Effector memory CD4-positive, alpha-beta T cell (primary cell): ENCODE measurements around the gene RFX1.
"Not testable (repeated sequence)": the region's sequence is repeated elsewhere in the genome, so short reads cannot be mapped to it uniquely, and the experiment has no call there.

Experiments used
- DNase-seq, 3 donors: peaks; one replicate each; pipeline ENCODE4 v3.0.0-alpha.2; 2020
- H3K27ac ChIP-seq: 2 replicates; pipeline ENCODE4 v1.7.0; 2013; ENCODE audit warnings: mild to moderate bottlenecking, low read length, moderate library complexity; ENCODE audit not compliant: insufficient read depth, poor library complexity, severe bottlenecking
- H3K27me3 ChIP-seq: replicated peaks from 2 replicates; pipeline ENCODE4 v1.7.0; 2013; ENCODE audit warnings: mild to moderate bottlenecking, low read length; ENCODE audit not compliant: insufficient read depth, control insufficient read depth, poor library complexity, severe bottlenecking
- H3K36me3 ChIP-seq: 2 replicates; pipeline ENCODE4 v1.7.0; 2013; ENCODE audit warnings: mild to moderate bottlenecking, low read length, moderate library complexity; ENCODE audit not compliant: control insufficient read depth, insufficient read depth
- H3K4me1 ChIP-seq: 2 replicates; pipeline ENCODE4 v1.7.0; 2013; ENCODE audit warnings: low read length, mild to moderate bottlenecking; ENCODE audit not compliant: control insufficient read depth, insufficient read depth, poor library complexity, severe bottlenecking
- H3K4me3 ChIP-seq: 2 replicates; pipeline ENCODE4 v1.7.0; 2013; ENCODE audit warnings: low read length, low read depth, mild to moderate bottlenecking; ENCODE audit not compliant: insufficient read depth, poor library complexity, severe bottlenecking
- H3K9me3 ChIP-seq: 2 replicates; pipeline ENCODE4 v1.7.0; 2013; ENCODE audit warnings: mild to moderate bottlenecking, low read length, moderate library complexity; ENCODE audit not compliant: control insufficient read depth
- total RNA-seq, 3 donors: gene quantifications; one replicate each; lab custom pipeline; 2026; lab: John Stamatoyannopoulos, UW

Gene RFX1
- total RNA-seq: 25.8 to 34.1 (median 29.8) reads per million in 3 donors

- peak within 1 kb of the TSS; percentile 66 for H3K4me3 ChIP-seq
- H3K27me3 ChIP-seq: no peaks in the 10 kb centered on the region
- peak; percentile 100 for DNase-seq
- H3K4me1 ChIP-seq: peaks cover 33% of the 10 kb centered on the region
- H3K36me3 ChIP-seq: no peaks in the 10 kb centered on the region
- no peaks in the 10 kb centered on the region for H3K9me3 ChIP-seq
- H3K27ac ChIP-seq: peak within 1 kb of the TSS; percentile 100
Observed at GRCh38 chr19:14006085-14006765, at the start of gene RFX1. RFX1 (minus strand) TSS chr19:14006320; CDS start chr19:13993843, 12,477 bp downstream.

GRCh38 chr19:14055396-14055795 is 49.3 kb upstream of the RFX1 start:
- Histone ChIP-seq H3K4me1 (peaks cover 20% of the 10 kb centered on the region), H3K36me3 (peaks cover 26% of the 10 kb centered on the region), H3K27me3 (peaks cover 13% of the 10 kb centered on the region), H3K4me3 (no peak overlapping the region), H3K27ac (no peak overlapping the region), H3K9me3 (no peaks in the 10 kb centered on the region)
- DNase-seq: no peak

DNA sequence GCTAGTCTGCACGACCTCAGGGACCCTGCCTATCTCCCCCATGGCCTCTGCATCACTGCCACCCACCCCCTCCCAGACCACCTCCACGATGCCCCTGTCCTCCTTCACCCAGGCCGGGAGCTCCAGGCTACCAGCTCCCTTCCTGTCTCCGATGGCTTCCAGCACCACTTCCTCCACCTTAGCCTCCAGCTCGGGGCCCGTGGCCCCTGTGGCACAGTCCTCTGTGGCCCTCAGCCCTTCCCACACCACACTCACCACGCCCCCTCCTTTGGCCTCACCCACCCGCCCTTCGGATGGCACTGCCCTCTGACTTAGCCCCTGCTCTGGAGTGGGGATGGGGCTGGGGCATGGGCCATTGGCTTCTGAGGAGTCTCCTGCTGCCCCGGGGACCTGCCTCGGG is 48.6 kb upstream of the RFX1 start:
- H3K4me1 ChIP-seq: peaks cover 20% of the 10 kb centered on the region
- no peak for DNase-seq
- peaks cover 11% of the 10 kb centered on the region for H3K27me3 ChIP-seq
- no peak overlapping the region for H3K4me3 ChIP-seq
- no peak overlapping the region for H3K27ac ChIP-seq
- peaks cover 33% of the 10 kb centered on the region for H3K36me3 ChIP-seq
- H3K9me3 ChIP-seq: no peaks in the 10 kb centered on the region

DNA sequence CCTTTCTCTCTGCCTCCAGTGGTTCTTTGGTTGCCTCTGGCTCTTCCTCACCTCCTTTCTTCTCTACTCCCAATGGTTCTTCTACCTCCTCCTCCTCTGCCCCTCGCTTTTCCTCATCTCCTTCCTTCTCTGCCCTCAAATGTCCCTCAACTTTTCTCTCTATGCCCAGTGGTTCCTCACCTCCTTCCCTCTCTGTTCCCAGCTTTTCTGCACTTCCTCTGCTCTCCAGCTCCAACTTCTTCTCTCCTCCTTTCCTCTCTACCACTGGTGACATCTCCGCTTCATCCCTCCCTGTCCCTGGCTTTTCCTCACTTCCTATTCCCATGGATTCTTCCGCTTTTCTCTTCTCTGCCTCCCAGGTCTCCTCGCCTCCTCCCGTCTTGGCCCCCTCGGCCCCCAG is 48.0 kb upstream of the RFX1 start:
- peaks cover 5% of the 10 kb centered on the region for H3K27me3 ChIP-seq
- no peak overlapping the region for H3K27ac ChIP-seq

GRCh38 chr19:14053500-14053899 is 47.4 kb upstream of the RFX1 start:
- no peak for DNase-seq
- Histone ChIP-seq H3K27me3 (no peaks in the 10 kb centered on the region), H3K9me3 (no peaks in the 10 kb centered on the region), H3K4me1 (peaks cover 13% of the 10 kb centered on the region), H3K27ac (no peak overlapping the region), H3K4me3 (no peak overlapping the region), H3K36me3 (peaks cover 43% of the 10 kb centered on the region)

More for the DNA sequence above, 48.0 kb upstream of the RFX1 start:
- Histone ChIP-seq H3K4me3 (no peak overlapping the region), H3K36me3 (peaks cover 37% of the 10 kb centered on the region), H3K4me1 (peaks cover 18% of the 10 kb centered on the region), H3K9me3 (no peaks in the 10 kb centered on the region)
- no peak for DNase-seq

DNA sequence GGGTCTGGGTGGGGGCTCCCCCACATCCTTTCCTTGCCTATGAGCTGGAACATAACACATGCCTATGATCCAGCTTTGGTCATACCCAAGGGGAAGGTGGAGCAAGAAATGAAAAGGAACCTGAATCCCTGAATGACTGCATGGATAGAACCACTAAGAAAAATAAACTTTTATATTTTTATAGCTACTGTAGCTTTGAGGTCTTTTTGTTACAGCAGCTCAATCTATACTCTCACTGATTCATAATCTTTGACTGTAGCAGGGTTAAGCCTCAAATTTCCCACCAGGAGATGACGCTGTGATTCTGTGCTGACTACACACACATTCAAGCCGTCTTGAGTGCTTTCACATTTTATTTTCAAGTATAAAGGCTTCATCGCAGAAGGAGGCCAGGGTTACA is 46.9 kb upstream of the RFX1 start:
- Histone ChIP-seq H3K9me3 (no peaks in the 10 kb centered on the region), H3K36me3 (peaks cover 47% of the 10 kb centered on the region)

GRCh38 chr19:14052470-14052869 is 46.4 kb upstream of the RFX1 start:
- Histone ChIP-seq H3K9me3 (no peaks in the 10 kb centered on the region), H3K4me1 (peaks cover 4% of the 10 kb centered on the region), H3K27ac (no peak overlapping the region), H3K4me3 (no peak overlapping the region), H3K36me3 (peaks cover 47% of the 10 kb centered on the region), H3K27me3 (no peaks in the 10 kb centered on the region)
- no peak for DNase-seq

More for the DNA sequence above, 46.9 kb upstream of the RFX1 start:
- no peaks in the 10 kb centered on the region for H3K27me3 ChIP-seq
- no peak for DNase-seq
- H3K27ac ChIP-seq: no peak overlapping the region
- no peak overlapping the region for H3K4me3 ChIP-seq
- H3K4me1 ChIP-seq: peaks cover 9% of the 10 kb centered on the region

- Histone ChIP-seq H3K27me3 (no peaks in the 10 kb centered on the region), H3K4me3 (no peak overlapping the region), H3K36me3 (peaks cover 47% of the 10 kb centered on the region), H3K9me3 (no peaks in the 10 kb centered on the region), H3K27ac (no peak overlapping the region), H3K4me1 (no peaks in the 10 kb centered on the region)
- no peak for DNase-seq
Observed at GRCh38 chr19:14051980-14052379, 45.9 kb upstream of the RFX1 start.

DNA sequence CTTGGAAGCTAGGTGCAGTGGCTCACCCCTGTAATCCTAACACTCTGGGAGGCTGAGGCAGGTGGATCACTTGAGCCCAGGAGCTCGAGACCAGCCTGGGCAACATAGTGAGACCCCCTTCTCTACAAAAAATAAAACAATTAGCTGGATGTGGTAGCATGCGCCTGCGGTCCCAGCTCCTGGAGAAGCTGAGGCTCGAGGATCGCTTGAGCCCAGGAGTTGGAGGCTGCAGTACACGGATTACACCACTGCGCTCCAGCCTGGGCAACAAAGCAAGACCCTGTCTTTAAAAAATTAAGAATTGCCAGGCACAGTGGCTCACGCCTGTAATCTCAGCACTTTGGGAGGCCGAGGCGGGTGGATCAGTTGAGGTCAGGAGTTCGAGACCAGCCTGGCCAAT is 44.8 kb upstream of the RFX1 start:
- not testable (repeated sequence) for H3K27me3 ChIP-seq, DNase-seq, H3K4me1 ChIP-seq, H3K9me3 ChIP-seq, H3K27ac ChIP-seq, H3K4me3 ChIP-seq
- H3K36me3 ChIP-seq: peaks cover 53% of the 10 kb centered on the region

- H3K4me1 ChIP-seq: no peaks in the 10 kb centered on the region
- no peaks in the 10 kb centered on the region for H3K9me3 ChIP-seq
- no peak for DNase-seq
- no peak overlapping the region for H3K27ac ChIP-seq
- no peak overlapping the region for H3K4me3 ChIP-seq
- H3K36me3 ChIP-seq: peaks cover 55% of the 10 kb centered on the region
- H3K27me3 ChIP-seq: no peaks in the 10 kb centered on the region
Observed at GRCh38 chr19:14050512-14050911, 44.4 kb upstream of the RFX1 start.
